AG04450 (cell line): Measurements from ENCODE around the gene VHLL. TPM values are rescaled to one million over a fixed set of nuclear protein-coding genes. Genes with fewer than 3 reads are reported as not detected.

Source experiments
- CTCF ChIA-PET: fragments of 300-600, 350-600 bp; formaldehyde crosslinking; extraction: SDS; loops from one replicate; lab custom pipeline; 2022; ENCODE audit warnings: antibody characterized with exemption, inconsistent platforms; lab: Charles Lee
- POLR2A ChIA-PET: fragments of 350-600 bp; formaldehyde crosslinking; extraction: SDS; loops from one replicate; lab custom pipeline; 2021; ENCODE audit warnings: antibody characterized with exemption, inconsistent platforms; lab: Yijun Ruan, JAX
- DNase-seq: peaks from one replicate; pipeline ENCODE4 v3.0.0-alpha.2; 2011; ENCODE audit warnings: low read depth, low spot score
- H3K27ac ChIP-seq: one replicate; pipeline ENCODE4 v1.5.1; 2012; ENCODE audit warnings: low read depth, low read length, control low read depth
- H3K27me3 ChIP-seq: one replicate; pipeline ENCODE4 v1.6.0; 2012; ENCODE audit warnings: low read length; ENCODE audit not compliant: control insufficient read depth, insufficient read depth
- H3K4me3 ChIP-seq: 2 replicates; pipeline ENCODE4 v1.5.1; 2011; ENCODE audit warnings: mild to moderate bottlenecking, low read depth, low read length, control low read depth
- H3K9me3 ChIP-seq: 2 replicates; pipeline ENCODE4 v1.5.1; 2012; ENCODE audit warnings: low read length; ENCODE audit not compliant: control insufficient read depth, insufficient read depth
- CTCF ChIP-seq: IDR thresholded peaks from 2 replicates; pipeline ENCODE4 v1.5.1; 2011; ENCODE audit warnings: low read depth, low read length, control low read depth, inconsistent platforms
- polyA plus RNA-seq: library from polyadenylated mRNA; depleted of rRNA; stranded (reverse); fragments of >200 nt; gene quantifications from 2 replicates; pipeline ENCODE4 v1.2.3, GENCODE V29; 2011

The VHLL gene
- polyA plus RNA-seq, 1 experiment: not detected

GRCh38 chr1:156310962-156311361 is 11.9 kb upstream of the VHLL start:
- no peak overlapping the region for H3K4me3 ChIP-seq
- no peak for TF ChIP-seq CTCF
- no peaks in the 10 kb centered on the region for H3K9me3 ChIP-seq
- H3K27ac ChIP-seq: peak overlapping the region; percentile 21
- POLR2A ChIA-PET: interaction anchor here (2.3 kb wide), 1 partner anchor 28 kb away, joined by 6 read pairs; the partner anchor contains the start of gene SMG5
- CTCF ChIA-PET: interaction anchor here (3.9 kb wide), 1 partner anchor 8 kb away, joined by 28 read pairs; no protein-coding TSS in a partner anchor
- DNase-seq: no peak
- no peaks in the 10 kb centered on the region for H3K27me3 ChIP-seq

- Histone ChIP-seq H3K27ac (peak overlapping the region; percentile 25), H3K4me3 (no peak overlapping the region), H3K27me3 (no peaks in the 10 kb centered on the region), H3K9me3 (no peaks in the 10 kb centered on the region)
- TF ChIP-seq CTCF: no peak
- DNase-seq: no peak
- ChIA-PET POLR2A (interaction anchor here (0.7 to 1.2 kb wide), 2 partner anchors 11 to 25 kb away, joined by 3 read pairs; partner anchors contain the start of gene SMG5), CTCF (interaction anchor here (1.2 kb wide), 1 partner anchor 11 kb away, joined by 4 read pairs; no protein-coding TSS in a partner anchor)
These were observed 9.0 kb upstream of the VHLL start for GRCh38 chr1:156308078-156308477.

- ChIA-PET POLR2A (no interaction called here), CTCF (interaction anchor here (2.4 kb wide), 1 partner anchor 14 kb away, joined by 11 read pairs; no protein-coding TSS in a partner anchor)
- DNase-seq: no peak
- Histone ChIP-seq H3K9me3 (no peaks in the 10 kb centered on the region), H3K27ac (no peak overlapping the region), H3K27me3 (no peaks in the 10 kb centered on the region), H3K4me3 (no peak overlapping the region)
- no peak for TF ChIP-seq CTCF
These were observed 6.1 kb upstream of the VHLL start for GRCh38 chr1:156305215-156305614.

- DNase-seq: no peak
- Histone ChIP-seq H3K27ac (no peak overlapping the region), H3K27me3 (no peaks in the 10 kb centered on the region), H3K9me3 (no peaks in the 10 kb centered on the region), H3K4me3 (no peak overlapping the region)
- no peak for TF ChIP-seq CTCF
- ChIA-PET CTCF (interaction anchor here (0.5 to 1.7 kb wide), 2 partner anchors 16 to 30 kb away, joined by 4 to 11 read pairs; no protein-coding TSS in a partner anchor), POLR2A (interaction anchor here (0.7 to 1.6 kb wide), 2 partner anchors 40 to 146 kb away, joined by 6 to 8 read pairs; no protein-coding TSS in a partner anchor)
These were observed 4.1 kb upstream of the VHLL start for GRCh38 chr1:156303241-156303640.

- ChIA-PET CTCF (interaction anchor here (0.7 kb wide), 1 partner anchor 24 kb away, joined by 3 read pairs; no protein-coding TSS in a partner anchor), POLR2A (interaction anchor here (0.5 to 2.3 kb wide), 3 partner anchors 9 to 63 kb away, joined by 3 to 14 read pairs (median 4); partner anchors contain the start of gene SMG5)
- no peak within 1 kb of the TSS for H3K27ac ChIP-seq
- TF ChIP-seq CTCF: no peak
- no peaks in the 10 kb centered on the region for H3K9me3 ChIP-seq
- no peak for DNase-seq
- H3K4me3 ChIP-seq: peak within 1 kb of the TSS; percentile 92
- H3K27me3 ChIP-seq: no peaks in the 10 kb centered on the region
These were observed 3.6 kb downstream of the VHLL start, which contains the start of gene GLMP for GRCh38 chr1:156295391-156295947. TSS of gene GLMP (minus strand) at chr1:156295679. CDS start at chr1:156295645, 34 bp downstream.
